Sigmoid colon (tissue), 7 donors: ENCODE data around the gene TMEM92. TPM values are rescaled to one million over a fixed set of nuclear protein-coding genes. Genes with fewer than 3 reads are reported as not detected.

Experiments used
- DNase-seq: peaks from one replicate; pipeline ENCODE4 v3.0.0-alpha.2; 2019
- H3K27ac ChIP-seq, 4 donors: fragments of 200-600 bp; sonication (generic); one replicate each; pipeline ENCODE4 v1.5.1; 2016 to 2019; ENCODE audit warnings: mild to moderate bottlenecking in 1 of 4
- H3K27me3 ChIP-seq, 3 donors: fragments of 200-600 bp; sonication (generic); one replicate each; pipeline ENCODE4 v1.5.1; 2019; ENCODE audit warnings: mild to moderate bottlenecking in 1 of 3
- H3K36me3 ChIP-seq, 4 donors: fragments of 200-600 bp; sonication (generic); one replicate each; pipeline ENCODE4 v1.5.1; 2016 to 2019
- H3K4me1 ChIP-seq, 4 donors: fragments of 200-600 bp; sonication (generic); one replicate each; pipeline ENCODE4 v1.5.1; 2017 to 2019
- H3K4me3 ChIP-seq, 4 donors: fragments of 200-600 bp; sonication (generic); one replicate each; pipeline ENCODE4 v1.5.1; 2017 to 2019; ENCODE audit warnings: mild to moderate bottlenecking in 2 of 4, moderate library complexity in 1 of 4
- H3K9me3 ChIP-seq, 4 donors: fragments of 200-600 bp in 3 of 4; sonication (generic) in 3 of 4; one replicate each; pipeline versions ENCODE4 v1.5.1 to v1.6.1; 2013 to 2019
- CTCF ChIP-seq, 4 experiments: fragments of 450-650 bp in 3 of 4; fragments of 200-600 bp in 1 of 4; IDR thresholded peaks; one replicate each; pipeline ENCODE4 v1.5.1; 2016 to 2019; ENCODE audit warnings: antibody characterized with exemption in 4 of 4, mild to moderate bottlenecking in 3 of 4, moderate library complexity in 2 of 4
- EP300 ChIP-seq, 4 donors: sonication (generic); formaldehyde crosslinking; IDR thresholded peaks; one replicate each; pipeline ENCODE4 v1.6.1; 2017; ENCODE audit warnings: antibody characterized with exemption in 4 of 4
- POLR2A ChIP-seq, 2 donors: fragments of 450-650 bp; IDR thresholded peaks; one replicate each; pipeline ENCODE4 v1.6.1; 2016; ENCODE audit warnings: antibody characterized with exemption in 2 of 2, mild to moderate bottlenecking in 2 of 2, moderate library complexity in 2 of 2
- POLR2AphosphoS5 ChIP-seq, 4 donors: sonication (generic); formaldehyde crosslinking; IDR thresholded peaks; one replicate each; pipeline ENCODE4 v1.6.1; 2017; ENCODE audit warnings: antibody characterized with exemption in 4 of 4
- WGBS, 2 donors: extraction: QIAGEN DNeasy Blood & Tissue Kit; methylation state at CpG; one replicate each; pipeline ENCODE4 v1.1.7; 2013; 5-methylcytosine and 5-hydroxymethylcytosine counted together
- intact Hi-C: fragments of 100-400 bp; cut with DNase I; formaldehyde crosslinking; loops from one replicate; pipeline ENCODE4 v1.15.1; 2023
- polyA plus RNA-seq, 3 donors: library from polyadenylated mRNA; stranded (reverse); fragments of 200-250 nt; gene quantifications; one replicate each; pipeline ENCODE4 v1.2.3, GENCODE V29; 2013
- small RNA-seq, 3 donors: library from RNA; depleted of rRNA; stranded (forward); fragments of <200 nt; gene quantifications; one replicate each; pipeline ENCODE3, GENCODE V24; 2016
- total RNA-seq, 4 donors: library from RNA; depleted of rRNA; stranded (reverse); fragments of >200 nt; gene quantifications; one replicate each; pipeline ENCODE4 v1.1.0, GENCODE V29; 2016
- donor health status: healthy with polysubstance abuse.
- donor health status: Bipolar disorder and iron deficiency.
- donor health status: healthy.

TMEM92 gene
- total and polyA plus RNA-seq, 7 donors: 2.5 to 9.7 (median 3.6) TPM; not detected in 4

- DNase-seq: no peak
- Histone ChIP-seq H3K4me3 (no peak overlapping the region), H3K9me3 (no peaks in the 10 kb centered on the region), H3K27ac (no peak overlapping the region), H3K4me1 (no peaks in the 10 kb centered on the region), H3K36me3 (no peaks in the 10 kb centered on the region), H3K27me3 (no peaks in the 10 kb centered on the region)
- TF ChIP-seq POLR2A (IDR thresholded peaks at IDR 0.05) (no peak), CTCF (IDR thresholded peaks at IDR 0.05) (no peak), EP300 (IDR thresholded peaks at IDR 0.05) (no peak), POLR2AphosphoS5 (IDR thresholded peaks at IDR 0.05) (no peak)
- 73 to 75% methylated on average over 9 of the region's 9 CpGs for WGBS, 2 donors
- intact Hi-C loops: no loop called here
Observed at GRCh38 chr17:50326831-50327364, 52.6 kb downstream of the TMEM92 start.

- no peak overlapping the region for H3K27ac ChIP-seq
- 73 to 75% methylated on average over 21 of the region's 21 CpGs for WGBS, 2 donors
- H3K9me3 ChIP-seq: no peaks in the 10 kb centered on the region
- peak in 1 of 4 donors; percentile 16 for TF ChIP-seq POLR2AphosphoS5 (IDR thresholded peaks at IDR 0.05)
- no peak for TF ChIP-seq CTCF (IDR thresholded peaks at IDR 0.05)
- intact Hi-C loops: no loop called here
- DNase-seq: no peak
- no peaks in the 10 kb centered on the region for H3K36me3 ChIP-seq
- H3K27me3 ChIP-seq: no peaks in the 10 kb centered on the region
- H3K4me1 ChIP-seq: no peaks in the 10 kb centered on the region
- no peak overlapping the region for H3K4me3 ChIP-seq
Observed at GRCh38 chr17:50328363-50329325, 54.4 kb downstream of the TMEM92 start.

GRCh38 chr17:50329716-50330115 lies 55.5 kb downstream of the TMEM92 start:
- no peaks in the 10 kb centered on the region for H3K4me1 ChIP-seq
- H3K4me3 ChIP-seq: no peak overlapping the region
- no peak for DNase-seq
- no peaks in the 10 kb centered on the region for H3K9me3 ChIP-seq
- TF ChIP-seq EP300 (IDR thresholded peaks at IDR 0.05) (no peak), POLR2A (IDR thresholded peaks at IDR 0.05) (no peak), POLR2AphosphoS5 (IDR thresholded peaks at IDR 0.05) (no peak), CTCF (IDR thresholded peaks at IDR 0.05) (no peak)
- no peaks in the 10 kb centered on the region for H3K27me3 ChIP-seq
- WGBS, 2 donors: 82 to 89% methylated on average over 3 of the region's 3 CpGs
- H3K36me3 ChIP-seq: no peaks in the 10 kb centered on the region
- intact Hi-C loops: no loop called here
- no peak overlapping the region for H3K27ac ChIP-seq

GRCh38 chr17:50330151-50330775 lies 56.0 kb downstream of the TMEM92 start:
- Histone ChIP-seq H3K9me3 (no peaks in the 10 kb centered on the region), H3K36me3 (no peaks in the 10 kb centered on the region), H3K27ac (no peak overlapping the region), H3K27me3 (no peaks in the 10 kb centered on the region), H3K4me3 (no peak overlapping the region), H3K4me1 (no peaks in the 10 kb centered on the region)
- no peak for TF ChIP-seq POLR2AphosphoS5 (IDR thresholded peaks at IDR 0.05)
- TF ChIP-seq EP300 (IDR thresholded peaks at IDR 0.05): no peak
- no peak for TF ChIP-seq CTCF (IDR thresholded peaks at IDR 0.05)
- no peak for TF ChIP-seq POLR2A (IDR thresholded peaks at IDR 0.05)
- intact Hi-C loops: no loop called here
- no peak for DNase-seq
- WGBS, 2 donors: 89 to 93% methylated on average over 11 of the region's 11 CpGs

Small RNAs within 50 kb of the gene (small RNA-seq; reads per million reads assigned to genes)
- gene SUMO2P7: 0 reads per million in 3 donors

Other genes starting within 250 kb of the TMEM92 start
- gene ITGA3, start 218.4 kb upstream of the TMEM92 start, total RNA-seq: 10 to 100 TPM; 19.9 to 54.0 (median 39.5) TPM
- 10 to 100 TPM; 15.6 to 85.1 (median 17.1) TPM for gene ITGA3, start 218.4 kb upstream of the TMEM92 start, polyA plus RNA-seq
- gene PDK2, start 179.1 kb upstream of the TMEM92 start, total RNA-seq: 10 to 100 TPM; 40.3 to 82.8 (median 45.7) TPM
- gene PDK2, start 179.1 kb upstream of the TMEM92 start, polyA plus RNA-seq: 10 to 100 TPM; 23.1 to 56.5 (median 43.9) TPM
- gene SAMD14, start 144.3 kb upstream of the TMEM92 start, total RNA-seq: 1 to 10 TPM in 1 of 4 donors, under 1 TPM in 3; 0.16 to 2.5 (median 0.63) TPM
- gene SAMD14, start 144.3 kb upstream of the TMEM92 start, polyA plus RNA-seq: 1 to 10 TPM in 2 of 3 donors, under 1 TPM in 1; 0.92 to 1.3 (median 1.2) TPM
- gene PPP1R9B, start 123.8 kb upstream of the TMEM92 start, total RNA-seq: 10 to 100 TPM; 15.3 to 18.8 (median 16.8) TPM
- 10 to 100 TPM in 2 of 3 donors, 1 to 10 TPM in 1; 9.0 to 38.7 (median 10.9) TPM for gene PPP1R9B, start 123.8 kb upstream of the TMEM92 start, polyA plus RNA-seq
- gene SGCA, start 108.5 kb upstream of the TMEM92 start, total RNA-seq: 10 to 100 TPM; 27.3 to 80.1 (median 56.1) TPM
- gene SGCA, start 108.5 kb upstream of the TMEM92 start, polyA plus RNA-seq: 1 to 10 TPM; 2.5 to 7.2 (median 4.6) TPM
- 100 to 1,000 TPM in 1 of 4 donors, 10 to 100 TPM in 3; 43.6 to 459 (median 71.4) TPM for gene COL1A1, start 72.8 kb upstream of the TMEM92 start, total RNA-seq
- 10 to 100 TPM in 2 of 3 donors, 1 to 10 TPM in 1; 7.8 to 96.7 (median 10.2) TPM for gene COL1A1, start 72.8 kb upstream of the TMEM92 start, polyA plus RNA-seq
- 10 to 100 TPM; 16.2 to 27.4 (median 18.3) TPM for gene XYLT2, start 71.7 kb downstream of the TMEM92 start, total RNA-seq
- 10 to 100 TPM in 1 of 3 donors, 1 to 10 TPM in 2; 1.8 to 14.5 (median 2.5) TPM for gene XYLT2, start 71.7 kb downstream of the TMEM92 start, polyA plus RNA-seq
- 10 to 100 TPM; 64.0 to 94.6 (median 75.6) TPM for gene MRPL27, start 98.7 kb downstream of the TMEM92 start, total RNA-seq
- gene MRPL27, start 98.7 kb downstream of the TMEM92 start, polyA plus RNA-seq: 100 to 1,000 TPM; 151 to 234 (median 220) TPM
- gene EME1, start 98.8 kb downstream of the TMEM92 start, total RNA-seq: under 1 TPM in 1 of 4 donors, not detected in 3; 0.36 TPM
- 1 to 10 TPM in 2 of 3 donors, not detected in 1; 1.2 to 3.5 TPM for gene EME1, start 98.8 kb downstream of the TMEM92 start, polyA plus RNA-seq
- 10 to 100 TPM; 32.4 to 38.8 (median 35.2) TPM for gene LRRC59, start 123.1 kb downstream of the TMEM92 start, total RNA-seq
- gene LRRC59, start 123.1 kb downstream of the TMEM92 start, polyA plus RNA-seq: 100 to 1,000 TPM in 1 of 3 donors, 10 to 100 TPM in 2; 78.1 to 116 (median 84.6) TPM
- 10 to 100 TPM in 2 of 4 donors, 1 to 10 TPM in 2; 8.2 to 28.5 (median 11.0) TPM for gene ACSF2, start 151.8 kb downstream of the TMEM92 start, total RNA-seq
- 10 to 100 TPM; 49.9 to 61.7 (median 54.3) TPM for gene ACSF2, start 151.8 kb downstream of the TMEM92 start, polyA plus RNA-seq
- gene CHAD, start 194.4 kb downstream of the TMEM92 start, total RNA-seq: not detected
- 1 to 10 TPM; 3.7 to 7.2 (median 4.4) TPM for gene CHAD, start 194.4 kb downstream of the TMEM92 start, polyA plus RNA-seq
- 10 to 100 TPM; 18.6 to 27.4 (median 22.7) TPM for gene RSAD1, start 204.4 kb downstream of the TMEM92 start, total RNA-seq
- gene RSAD1, start 204.4 kb downstream of the TMEM92 start, polyA plus RNA-seq: 10 to 100 TPM; 22.4 to 33.6 (median 25.2) TPM
- 1 to 10 TPM in 3 of 4 donors, under 1 TPM in 1; 0.36 to 2.5 (median 1.7) TPM for gene MYCBPAP, start 234.0 kb downstream of the TMEM92 start, total RNA-seq
- 1 to 10 TPM in 1 of 3 donors, under 1 TPM in 1, not detected in 1; 0.23 to 2.1 TPM for gene MYCBPAP, start 234.0 kb downstream of the TMEM92 start, polyA plus RNA-seq